Parathyroid adenoma (tissue), 2 donors: ENCODE data around the gene INO80E.

ENCODE experiments used
- H2AFZ ChIP-seq: fragments of 300-600 bp; sonication (generic); one replicate; pipeline ENCODE4 v1.7.0; 2017; ENCODE audit warnings: antibody characterized with exemption, mild to moderate bottlenecking
- H3K27ac ChIP-seq: fragments of 300-600 bp; sonication (generic); one replicate; pipeline ENCODE4 v1.7.0; 2017
- H3K27me3 ChIP-seq: fragments of 300-600 bp; sonication (generic); one replicate; pipeline ENCODE4 v1.7.0; 2017; ENCODE audit warnings: low read length; ENCODE audit not compliant: control insufficient read depth, insufficient read depth
- H3K36me3 ChIP-seq: fragments of 300-600 bp; sonication (generic); one replicate; pipeline ENCODE4 v1.7.0; 2017; ENCODE audit warnings: low read length; ENCODE audit not compliant: control insufficient read depth, insufficient read depth
- H3K4me1 ChIP-seq: fragments of 300-600 bp; sonication (generic); one replicate; pipeline ENCODE4 v1.7.0; 2017; ENCODE audit warnings: control low read depth
- H3K4me2 ChIP-seq: fragments of 300-600 bp; sonication (generic); one replicate; pipeline ENCODE4 v1.7.0; 2017; ENCODE audit warnings: low read length
- H3K4me3 ChIP-seq: fragments of 300-600 bp; sonication (generic); one replicate; pipeline ENCODE4 v1.7.0; 2017; ENCODE audit warnings: low read depth, low read length
- H3K79me2 ChIP-seq: fragments of 300-600 bp; sonication (generic); one replicate; pipeline ENCODE4 v1.7.0; 2017; ENCODE audit warnings: control low read depth
- H3K9ac ChIP-seq: fragments of 300-600 bp; sonication (generic); one replicate; pipeline ENCODE4 v1.7.0; 2017; ENCODE audit warnings: mild to moderate bottlenecking
- H3K9me3 ChIP-seq: fragments of 300-600 bp; sonication (generic); one replicate; pipeline ENCODE4 v1.7.0; 2017; ENCODE audit warnings: low read length; ENCODE audit not compliant: control insufficient read depth
- CTCF ChIP-seq: fragments of 300-600 bp; sonication (generic); IDR thresholded peaks from one replicate; pipeline ENCODE4 v1.7.0; 2017; ENCODE audit warnings: antibody characterized with exemption, mild to moderate bottlenecking
- donor health status: primary hyperparathyroidism.

INO80E gene

GRCh38 chr16:30006659-30007377, 10.8 kb downstream of the INO80E start:
- TF ChIP-seq CTCF: no peak
- Histone ChIP-seq H3K36me3 (no peaks in the 10 kb centered on the region), H3K79me2 (no peaks in the 10 kb centered on the region), H3K27ac (no peak overlapping the region), H2AFZ (no peak overlapping the region), H3K9ac (no peak overlapping the region), H3K9me3 (no peaks in the 10 kb centered on the region), H3K4me2 (no peak overlapping the region), H3K27me3 (peaks cover 4% of the 10 kb centered on the region), H3K4me3 (no peak overlapping the region), H3K4me1 (peaks cover 3% of the 10 kb centered on the region)

- no peaks in the 10 kb centered on the region for H3K36me3 ChIP-seq
These were observed 11.4 kb downstream of the INO80E start for GRCh38 chr16:30007378-30007895.

GRCh38 chr16:30009085-30009862, 13.2 kb downstream of the INO80E start:
- no peak overlapping the region for H3K27ac ChIP-seq
- H3K79me2 ChIP-seq: no peaks in the 10 kb centered on the region
- no peak overlapping the region for H3K4me3 ChIP-seq
- H3K27me3 ChIP-seq: peaks cover 4% of the 10 kb centered on the region
- no peaks in the 10 kb centered on the region for H3K9me3 ChIP-seq
- no peak for TF ChIP-seq CTCF
- H3K4me1 ChIP-seq: peaks cover 3% of the 10 kb centered on the region
- H3K4me2 ChIP-seq: no peak overlapping the region
- no peak overlapping the region for H2AFZ ChIP-seq
- no peak overlapping the region for H3K9ac ChIP-seq
- no peaks in the 10 kb centered on the region for H3K36me3 ChIP-seq

More at GRCh38 chr16:30007378-30007895, 11.4 kb downstream of the INO80E start:
- no peak overlapping the region for H3K4me3 ChIP-seq
- no peak overlapping the region for H2AFZ ChIP-seq
- H3K27me3 ChIP-seq: peaks cover 4% of the 10 kb centered on the region
- no peak for TF ChIP-seq CTCF
- H3K27ac ChIP-seq: no peak overlapping the region
- H3K9ac ChIP-seq: no peak overlapping the region
- H3K4me1 ChIP-seq: peaks cover 3% of the 10 kb centered on the region
- no peak overlapping the region for H3K4me2 ChIP-seq
- no peaks in the 10 kb centered on the region for H3K9me3 ChIP-seq
- no peaks in the 10 kb centered on the region for H3K79me2 ChIP-seq

- Histone ChIP-seq H3K27ac (no peak overlapping the region), H3K79me2 (no peaks in the 10 kb centered on the region), H3K36me3 (no peaks in the 10 kb centered on the region), H3K27me3 (peaks cover 4% of the 10 kb centered on the region), H3K4me1 (peaks cover 3% of the 10 kb centered on the region), H3K4me2 (peak overlapping the region; percentile 49), H2AFZ (no peak overlapping the region), H3K9me3 (no peaks in the 10 kb centered on the region), H3K4me3 (no peak overlapping the region), H3K9ac (no peak overlapping the region)
- TF ChIP-seq CTCF: no peak
These were observed 14.2 kb downstream of the INO80E start for GRCh38 chr16:30009990-30010843.
